Measurements from ENCODE around the gene EXOC3L1.

The EXOC3L1 gene

DNA sequence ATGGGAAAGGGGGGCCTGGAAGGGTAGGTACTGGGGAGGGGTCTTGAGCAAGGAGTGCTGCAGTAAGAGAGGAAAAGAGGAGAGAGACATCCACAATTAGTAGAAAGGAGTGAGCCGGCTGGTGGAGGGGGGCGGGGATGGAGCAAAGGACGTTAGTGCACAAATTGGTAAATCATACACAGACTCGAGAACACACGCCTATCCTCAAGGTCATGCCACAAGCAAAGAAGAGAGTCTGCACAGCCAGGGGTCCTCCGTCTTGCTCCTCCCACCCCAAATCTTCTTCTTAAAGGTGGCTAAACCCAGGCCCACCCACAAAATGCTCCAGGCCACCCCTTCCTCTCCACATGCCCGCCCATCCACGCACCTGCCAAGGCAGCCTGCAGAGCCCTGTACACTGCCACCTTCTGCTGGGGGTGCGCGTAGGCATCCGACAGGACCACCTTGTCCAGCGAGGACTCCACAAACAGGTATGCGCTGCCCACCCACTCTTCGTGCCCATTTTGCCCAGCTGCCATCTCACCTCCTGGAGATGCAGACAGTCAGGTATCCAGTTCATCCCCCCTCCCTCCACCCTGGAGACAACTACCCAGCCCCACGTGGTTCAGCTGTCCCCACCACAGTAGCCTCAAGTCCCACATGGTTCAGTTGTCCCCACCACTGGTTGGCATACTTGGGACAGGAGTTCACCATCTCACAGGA lies 33.6 kb downstream of the EXOC3L1 start:
- no peak overlapping the region for H3K4me3 ChIP-seq (ENCODE audit: low read depth, low read length)
- TF ChIP-seq, protein P1, sequence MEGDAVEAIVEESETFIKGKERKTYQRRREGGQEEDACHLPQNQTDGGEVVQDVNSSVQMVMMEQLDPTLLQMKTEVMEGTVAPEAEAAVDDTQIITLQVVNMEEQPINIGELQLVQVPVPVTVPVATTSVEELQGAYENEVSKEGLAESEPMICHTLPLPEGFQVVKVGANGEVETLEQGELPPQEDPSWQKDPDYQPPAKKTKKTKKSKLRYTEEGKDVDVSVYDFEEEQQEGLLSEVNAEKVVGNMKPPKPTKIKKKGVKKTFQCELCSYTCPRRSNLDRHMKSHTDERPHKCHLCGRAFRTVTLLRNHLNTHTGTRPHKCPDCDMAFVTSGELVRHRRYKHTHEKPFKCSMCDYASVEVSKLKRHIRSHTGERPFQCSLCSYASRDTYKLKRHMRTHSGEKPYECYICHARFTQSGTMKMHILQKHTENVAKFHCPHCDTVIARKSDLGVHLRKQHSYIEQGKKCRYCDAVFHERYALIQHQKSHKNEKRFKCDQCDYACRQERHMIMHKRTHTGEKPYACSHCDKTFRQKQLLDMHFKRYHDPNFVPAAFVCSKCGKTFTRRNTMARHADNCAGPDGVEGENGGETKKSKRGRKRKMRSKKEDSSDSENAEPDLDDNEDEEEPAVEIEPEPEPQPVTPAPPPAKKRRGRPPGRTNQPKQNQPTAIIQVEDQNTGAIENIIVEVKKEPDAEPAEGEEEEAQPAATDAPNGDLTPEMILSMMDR (IDR thresholded peaks at IDR 0.05; ENCODE audit: borderline replicate concordance, insufficient read depth, low read depth, low read length): no peak

DNA sequence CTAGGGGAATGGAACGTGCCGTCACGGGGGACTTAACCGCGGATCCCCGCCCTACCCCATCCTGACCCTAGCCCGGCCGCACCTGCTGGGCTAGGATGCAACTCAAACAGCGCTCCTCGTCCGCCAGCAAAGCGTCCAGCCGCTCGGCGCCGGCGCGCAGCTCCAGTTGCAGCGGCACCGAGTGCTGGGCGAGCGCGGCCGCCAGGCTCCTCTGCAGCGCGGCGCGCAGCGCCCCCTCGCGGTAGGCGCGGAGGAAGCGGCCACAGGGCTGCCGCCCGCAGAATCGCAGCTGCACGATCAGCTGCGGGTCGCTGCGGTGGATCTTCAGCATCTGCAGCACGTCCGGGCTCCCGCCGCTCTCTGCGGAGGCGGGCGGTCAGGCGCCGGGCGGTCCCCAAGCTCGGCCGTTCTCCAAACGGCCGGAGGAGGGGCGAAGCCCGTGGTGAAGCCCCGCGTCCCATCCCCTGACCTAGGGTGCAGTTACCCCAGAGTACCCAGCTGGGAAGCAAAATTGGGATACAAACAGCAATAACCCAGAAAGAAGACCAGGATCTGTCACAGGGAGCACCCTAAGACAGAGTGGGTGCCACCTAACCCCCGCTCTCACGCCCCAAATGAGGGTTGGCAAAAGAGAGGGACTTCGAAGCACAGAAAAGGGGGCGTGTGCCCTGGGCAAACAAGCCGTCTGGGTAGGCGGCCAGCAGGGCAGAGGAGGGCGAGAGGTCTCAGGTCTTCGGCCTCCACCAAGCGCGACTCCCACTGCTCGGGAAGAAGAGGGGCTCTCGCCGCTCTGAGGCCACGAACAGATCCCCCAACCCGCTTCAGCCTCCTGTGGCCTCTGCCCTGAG lies 34.4 kb downstream of the EXOC3L1 start:
- H3K4me3 ChIP-seq (ENCODE audit: low read depth, low read length): no peak overlapping the region

DNA sequence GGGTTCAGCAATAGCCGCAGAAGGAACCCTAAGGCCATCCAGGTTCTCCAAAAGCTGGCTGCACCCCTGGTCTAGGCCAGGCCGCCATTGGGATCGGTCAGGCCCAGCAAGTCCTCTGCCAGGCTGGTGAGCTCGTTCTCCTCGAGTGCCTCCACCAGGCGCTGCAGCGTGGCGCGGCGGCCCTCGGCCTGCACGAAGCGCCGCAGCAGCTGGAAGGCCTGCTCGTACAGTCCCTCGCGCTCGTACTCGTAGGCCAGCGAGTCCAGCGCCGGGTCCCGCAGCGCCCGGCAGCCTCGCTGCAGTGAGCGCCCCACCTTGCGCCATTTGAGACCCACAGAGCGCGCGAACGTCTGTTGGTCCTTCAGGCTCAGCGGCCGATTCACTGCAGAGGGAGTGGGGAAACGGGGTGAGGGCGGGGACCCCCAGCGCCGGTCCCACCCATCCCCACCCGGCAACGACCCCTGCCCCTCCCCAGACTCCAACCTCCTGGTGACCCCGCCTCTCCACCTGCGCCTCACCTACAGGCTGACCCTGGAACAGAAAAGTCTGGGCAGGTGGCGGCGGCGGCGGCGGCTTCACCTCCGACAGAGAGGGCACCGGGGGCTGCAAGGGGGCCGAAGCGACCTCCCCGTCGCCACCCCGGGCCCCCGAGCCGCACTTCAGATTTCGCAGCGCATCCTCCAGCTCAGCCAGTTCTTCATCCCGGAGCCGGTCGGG lies 35.2 kb downstream of the EXOC3L1 start:
- no peak overlapping the region for H3K4me3 ChIP-seq (ENCODE audit: low read depth, low read length)
- TF ChIP-seq, protein P1 (IDR thresholded peaks at IDR 0.05; ENCODE audit: borderline replicate concordance, insufficient read depth, low read depth, low read length): no peak

More for the DNA sequence above, 34.4 kb downstream of the EXOC3L1 start:
- TF ChIP-seq, protein P1 (IDR thresholded peaks at IDR 0.05; ENCODE audit: borderline replicate concordance, insufficient read depth, low read depth, low read length): peak; percentile 100

DNA sequence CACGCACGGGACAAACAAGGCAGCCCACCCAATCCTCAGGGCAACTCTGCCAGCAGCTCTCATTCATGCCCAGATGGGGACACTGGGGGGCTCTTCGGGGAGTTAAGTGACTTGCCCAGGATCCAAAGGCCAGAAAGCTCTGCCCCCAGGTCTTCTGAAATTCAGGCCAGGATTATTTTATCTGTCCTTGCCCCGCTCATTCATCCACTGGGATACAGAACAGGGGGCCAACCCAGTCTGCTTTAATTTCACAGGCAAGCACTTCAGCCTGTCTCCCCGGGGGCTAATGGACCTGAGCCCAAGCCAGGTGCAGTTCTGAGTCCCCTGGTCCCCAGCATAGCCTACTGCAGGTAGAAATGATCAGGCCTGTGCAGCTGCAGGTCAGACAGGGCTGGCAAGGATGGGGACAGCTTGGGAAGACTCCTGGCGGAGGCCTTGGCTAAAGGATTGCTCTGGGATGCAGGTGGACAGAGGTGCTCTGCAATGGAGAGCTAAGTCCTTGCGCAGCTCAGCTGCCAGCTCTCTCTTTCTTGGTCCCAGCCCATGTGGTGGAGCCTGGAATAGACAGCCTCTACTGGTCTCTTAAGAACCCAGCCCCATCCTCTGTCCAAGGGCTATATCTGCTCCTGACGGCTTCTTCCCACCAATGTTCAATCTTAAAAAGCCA lies 38.4 kb downstream of the EXOC3L1 start:
- TF ChIP-seq, protein P1 (IDR thresholded peaks at IDR 0.05; ENCODE audit: borderline replicate concordance, insufficient read depth, low read depth, low read length): no peak
- no peak overlapping the region for H3K4me3 ChIP-seq (ENCODE audit: low read depth, low read length)

DNA sequence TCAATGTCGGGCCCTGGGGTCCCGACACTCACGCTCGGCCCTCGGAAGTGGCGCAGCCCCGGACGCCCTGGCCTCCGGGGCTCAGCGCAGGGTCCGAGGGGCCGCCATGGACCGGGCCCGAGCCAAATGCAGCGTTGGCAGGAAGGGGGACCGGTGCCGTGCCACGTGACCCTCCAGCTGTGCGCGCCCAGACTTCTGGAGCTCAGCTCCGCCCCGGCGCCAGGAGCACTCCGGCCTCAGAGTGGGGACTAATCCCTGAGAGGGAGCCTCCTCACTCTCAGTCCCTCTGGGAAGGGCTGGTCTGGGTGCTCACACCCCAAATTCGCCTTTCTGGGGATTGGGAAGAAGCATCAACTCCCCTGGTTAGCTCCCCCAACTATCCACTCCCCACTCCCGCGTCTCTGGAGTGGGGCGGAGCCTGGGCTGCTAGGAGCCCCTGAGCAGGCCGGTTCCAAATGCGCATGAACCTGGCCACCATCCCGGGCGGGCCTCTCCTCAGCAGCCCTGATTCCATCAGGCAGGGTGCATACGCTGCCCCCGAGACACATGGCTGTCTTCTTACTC lies 39.0 kb downstream of the EXOC3L1 start, which contains the start of gene B3GNT9:
TSS of gene B3GNT9 (minus strand) at position 166 of the 564 bp plus-strand sequence. CDS start 513 bp downstream, outside the sequence.
- H3K4me3 ChIP-seq (ENCODE audit: low read depth, low read length): peak within 1 kb of the TSS; percentile 57
- TF ChIP-seq, protein P1 (IDR thresholded peaks at IDR 0.05; ENCODE audit: borderline replicate concordance, insufficient read depth, low read depth, low read length): no peak

Data from GM12875 (cell line).